ENCODE data around the gene TFB2M.
A peak's percentile ranks its signal among the peaks of the same experiment; 100 is the strongest.
"Not testable (repeated sequence)": the region's sequence is repeated elsewhere in the genome, so short reads cannot be mapped to it uniquely, and the experiment has no call there.

TFB2M gene

DNA sequence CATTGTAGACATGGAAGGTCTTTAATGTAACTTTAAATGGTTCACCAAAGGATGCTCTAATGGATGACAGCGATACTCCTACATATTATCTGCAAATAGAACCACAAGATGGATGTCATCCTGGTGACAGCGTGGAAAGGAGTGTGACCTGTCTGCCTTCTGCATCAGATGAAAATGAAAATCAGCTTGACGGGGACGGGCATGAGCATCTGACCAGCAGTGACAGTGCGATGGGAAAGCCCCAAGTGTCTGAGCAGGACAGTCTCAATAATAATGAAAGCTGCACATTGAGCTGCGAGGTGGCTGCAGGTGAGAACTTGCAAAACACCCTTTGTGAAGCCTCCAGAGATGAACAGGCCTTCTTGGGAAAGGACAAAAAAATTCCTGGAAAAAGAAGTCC is 25.4 kb upstream of the TFB2M start:
- TF ChIP-seq, protein P1, sequence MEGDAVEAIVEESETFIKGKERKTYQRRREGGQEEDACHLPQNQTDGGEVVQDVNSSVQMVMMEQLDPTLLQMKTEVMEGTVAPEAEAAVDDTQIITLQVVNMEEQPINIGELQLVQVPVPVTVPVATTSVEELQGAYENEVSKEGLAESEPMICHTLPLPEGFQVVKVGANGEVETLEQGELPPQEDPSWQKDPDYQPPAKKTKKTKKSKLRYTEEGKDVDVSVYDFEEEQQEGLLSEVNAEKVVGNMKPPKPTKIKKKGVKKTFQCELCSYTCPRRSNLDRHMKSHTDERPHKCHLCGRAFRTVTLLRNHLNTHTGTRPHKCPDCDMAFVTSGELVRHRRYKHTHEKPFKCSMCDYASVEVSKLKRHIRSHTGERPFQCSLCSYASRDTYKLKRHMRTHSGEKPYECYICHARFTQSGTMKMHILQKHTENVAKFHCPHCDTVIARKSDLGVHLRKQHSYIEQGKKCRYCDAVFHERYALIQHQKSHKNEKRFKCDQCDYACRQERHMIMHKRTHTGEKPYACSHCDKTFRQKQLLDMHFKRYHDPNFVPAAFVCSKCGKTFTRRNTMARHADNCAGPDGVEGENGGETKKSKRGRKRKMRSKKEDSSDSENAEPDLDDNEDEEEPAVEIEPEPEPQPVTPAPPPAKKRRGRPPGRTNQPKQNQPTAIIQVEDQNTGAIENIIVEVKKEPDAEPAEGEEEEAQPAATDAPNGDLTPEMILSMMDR (IDR thresholded peaks at IDR 0.05; ENCODE audit: low read depth, low read length, missing control alignments), result no peak
- peak; percentile 53 for DNase-seq (ENCODE audit: low read depth)
- no peak overlapping the region; the same call in 1 of the 2 replicates for H3K4me3 ChIP-seq (ENCODE audit: low read depth, low read length)

DNA sequence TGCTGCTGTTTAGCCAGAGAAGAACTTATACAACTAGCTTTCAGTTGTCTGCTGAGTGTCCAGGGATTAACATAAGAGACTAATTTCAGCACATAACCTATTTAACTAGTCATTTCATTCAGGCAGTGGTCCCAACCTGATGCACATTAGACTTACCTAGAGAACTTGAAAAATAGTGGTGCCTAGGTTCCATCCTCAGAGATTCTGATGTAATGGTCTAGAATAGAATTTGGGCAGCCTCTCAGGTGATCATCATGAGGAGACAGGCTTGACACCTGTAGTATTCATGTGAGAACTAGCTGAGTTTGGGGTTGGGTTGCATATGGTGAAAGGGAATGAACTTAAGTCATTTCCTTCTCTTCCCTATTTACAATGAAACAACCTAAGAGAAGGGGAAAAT is 25.0 kb upstream of the TFB2M start:
- TF ChIP-seq, protein P1 (IDR thresholded peaks at IDR 0.05; ENCODE audit: low read depth, low read length, missing control alignments), result no peak
- H3K4me3 ChIP-seq (ENCODE audit: low read depth, low read length), result no peak overlapping the region; the same call in 1 of the 2 replicates
- no peak for DNase-seq (ENCODE audit: low read depth)

DNA sequence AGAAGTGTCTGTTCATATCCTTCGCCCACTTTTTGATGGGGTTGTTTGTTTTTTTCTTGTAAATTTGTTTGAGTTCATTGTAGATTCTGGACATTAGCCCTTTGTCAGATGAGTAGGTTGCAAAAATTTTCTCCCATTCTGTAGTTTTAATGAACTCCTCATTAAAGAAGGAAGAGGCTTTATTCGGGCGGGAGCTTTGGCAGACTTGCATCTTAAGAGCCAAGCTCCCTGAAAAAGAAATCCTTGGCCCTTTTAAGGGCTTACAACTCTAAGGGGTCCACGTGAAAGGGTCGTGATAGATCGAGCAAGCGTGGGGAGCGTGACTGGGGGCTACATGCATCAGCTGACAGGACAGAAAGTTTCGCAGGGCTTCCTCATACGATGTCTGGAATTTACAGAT is 23.9 kb upstream of the TFB2M start:
- H3K4me3 ChIP-seq (ENCODE audit: low read depth, low read length); DNase-seq (ENCODE audit: low read depth): not testable (repeated sequence)

DNA sequence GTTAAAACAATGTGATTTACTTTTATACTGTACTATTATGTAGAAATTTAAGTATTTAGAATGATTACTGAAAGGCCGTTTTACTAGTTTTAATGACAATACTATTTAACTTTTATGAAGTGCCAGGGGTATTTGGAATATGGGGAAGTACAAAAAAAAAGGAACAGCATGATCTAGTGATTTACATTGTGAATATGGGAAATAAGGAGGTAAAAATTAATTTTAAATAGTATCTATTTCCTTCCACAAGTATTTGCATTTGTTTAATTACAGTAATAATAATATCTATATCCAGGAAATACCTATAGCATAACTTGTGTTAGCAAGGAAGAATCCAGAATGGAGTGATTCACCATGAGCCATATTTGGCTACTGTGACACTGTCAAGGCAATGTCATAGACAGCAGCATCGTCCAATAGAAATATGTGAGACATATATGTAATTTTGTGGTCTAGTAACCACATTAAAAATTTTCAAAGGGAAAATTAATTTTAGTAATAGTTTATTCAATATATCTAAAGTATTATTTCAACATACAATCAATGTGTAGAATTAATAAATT is 22.2 kb upstream of the TFB2M start:
- TF ChIP-seq, protein P1 (IDR thresholded peaks at IDR 0.05; ENCODE audit: low read depth, low read length, missing control alignments), result no peak
- DNase-seq (ENCODE audit: low read depth), result no peak
- H3K4me3 ChIP-seq (ENCODE audit: low read depth, low read length), result no peak overlapping the region

DNA sequence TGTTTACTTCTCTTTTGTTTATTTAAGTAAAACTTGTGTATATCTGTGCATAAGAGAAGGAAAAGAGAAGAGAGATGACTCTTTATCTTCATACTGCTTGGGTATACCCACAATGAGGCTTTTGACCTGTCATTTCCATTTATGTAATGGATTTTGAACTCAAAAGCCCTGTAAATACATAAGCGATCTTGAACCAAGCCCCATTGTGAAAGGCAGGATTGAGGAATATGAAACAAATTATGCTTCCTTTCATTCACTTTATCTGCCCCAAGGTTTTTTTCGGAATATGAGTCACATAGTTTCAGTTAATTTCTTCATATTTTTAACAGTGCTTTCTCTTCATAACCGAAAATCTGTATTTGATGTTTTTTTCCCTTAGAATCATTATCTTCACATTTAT is 21.5 kb upstream of the TFB2M start:
- TF ChIP-seq, protein P1 (IDR thresholded peaks at IDR 0.05; ENCODE audit: low read depth, low read length, missing control alignments), result no peak
- no peak overlapping the region for H3K4me3 ChIP-seq (ENCODE audit: low read depth, low read length)
- DNase-seq (ENCODE audit: low read depth), result no peak

DNA sequence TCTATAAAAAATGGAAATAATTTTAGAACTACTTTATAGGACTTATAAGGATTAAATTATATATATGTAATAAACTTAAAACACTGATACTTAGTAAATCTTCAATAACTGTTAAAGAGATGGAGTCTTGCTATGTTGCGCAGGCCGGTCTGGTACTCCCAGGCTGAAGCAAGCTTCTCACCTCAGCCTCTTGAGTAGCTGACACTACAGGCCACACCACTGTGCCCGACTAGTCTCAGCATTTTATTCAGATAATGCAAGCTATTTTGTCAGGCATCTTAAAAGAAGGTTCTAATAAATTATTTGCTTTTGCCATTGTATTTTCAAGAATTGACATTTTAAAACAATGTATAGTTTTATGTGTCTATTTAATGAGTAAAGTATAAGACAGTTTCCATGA is 21.0 kb upstream of the TFB2M start:
- H3K4me3 ChIP-seq (ENCODE audit: low read depth, low read length), result no peak overlapping the region
- TF ChIP-seq, protein P1 (IDR thresholded peaks at IDR 0.05; ENCODE audit: low read depth, low read length, missing control alignments), result no peak
- DNase-seq (ENCODE audit: low read depth), result no peak

DNA sequence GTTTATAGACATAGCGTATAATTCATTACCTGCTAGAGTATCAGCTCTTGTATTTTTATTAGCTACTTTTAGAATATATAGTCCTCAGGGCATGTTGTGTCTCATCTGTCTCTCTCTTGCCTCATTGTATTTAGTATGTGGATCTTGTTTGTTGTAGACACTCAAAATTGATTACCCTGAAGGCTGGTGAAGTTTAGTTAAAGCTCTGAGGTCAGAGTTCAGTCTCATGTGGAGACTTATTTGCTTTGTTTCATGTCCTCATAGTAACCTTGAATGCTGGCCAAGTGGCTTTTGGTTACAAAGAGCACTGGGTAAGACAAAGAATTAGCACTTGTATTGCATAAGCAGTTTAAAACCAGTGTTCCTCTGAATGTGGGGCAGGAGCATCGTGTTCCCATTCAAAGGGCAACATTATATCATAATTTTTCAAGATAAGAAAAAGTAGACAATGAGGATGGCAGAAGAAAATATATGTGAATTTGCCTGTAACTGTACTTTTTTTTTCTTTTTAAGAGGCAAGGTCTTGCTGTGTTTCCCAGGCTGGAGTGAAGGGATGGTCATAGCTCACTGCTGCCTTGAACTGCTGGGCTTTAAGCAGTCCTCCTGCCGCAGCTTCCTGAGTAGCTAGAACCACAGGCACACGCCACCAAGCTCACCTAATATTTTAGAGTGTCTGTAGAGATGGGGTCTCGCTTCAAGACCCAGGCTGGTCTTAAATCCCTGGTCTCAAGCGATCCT is 17.6 kb upstream of the TFB2M start:
- TF ChIP-seq, protein P1 (IDR thresholded peaks at IDR 0.05; ENCODE audit: low read depth, low read length, missing control alignments), result no peak
- DNase-seq (ENCODE audit: low read depth), result no peak
- H3K4me3 ChIP-seq (ENCODE audit: low read depth, low read length), result no peak overlapping the region
